ENCODE results near the gene HMGCS2.

DNA sequence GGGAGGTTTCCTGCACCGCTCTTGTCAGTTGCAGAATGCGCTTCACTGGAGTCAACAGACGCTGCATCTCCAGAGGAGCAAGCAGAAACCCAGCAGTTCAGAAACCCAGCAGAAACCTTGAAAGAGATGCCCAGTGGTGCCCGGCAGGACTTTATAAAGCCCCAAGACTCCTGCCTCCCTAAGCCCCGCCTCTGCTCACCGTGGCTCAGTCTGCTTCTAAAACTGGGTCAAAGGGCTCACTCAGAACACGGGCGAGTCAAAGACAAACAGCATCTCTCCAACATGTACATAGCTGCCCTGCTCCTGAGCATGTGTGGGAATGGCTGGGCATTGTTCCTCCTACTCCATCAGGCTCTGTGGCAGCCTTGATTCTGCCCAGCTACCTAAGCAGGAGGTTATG is at the start of gene HMGCS2:
- TF ChIP-seq, protein P1, sequence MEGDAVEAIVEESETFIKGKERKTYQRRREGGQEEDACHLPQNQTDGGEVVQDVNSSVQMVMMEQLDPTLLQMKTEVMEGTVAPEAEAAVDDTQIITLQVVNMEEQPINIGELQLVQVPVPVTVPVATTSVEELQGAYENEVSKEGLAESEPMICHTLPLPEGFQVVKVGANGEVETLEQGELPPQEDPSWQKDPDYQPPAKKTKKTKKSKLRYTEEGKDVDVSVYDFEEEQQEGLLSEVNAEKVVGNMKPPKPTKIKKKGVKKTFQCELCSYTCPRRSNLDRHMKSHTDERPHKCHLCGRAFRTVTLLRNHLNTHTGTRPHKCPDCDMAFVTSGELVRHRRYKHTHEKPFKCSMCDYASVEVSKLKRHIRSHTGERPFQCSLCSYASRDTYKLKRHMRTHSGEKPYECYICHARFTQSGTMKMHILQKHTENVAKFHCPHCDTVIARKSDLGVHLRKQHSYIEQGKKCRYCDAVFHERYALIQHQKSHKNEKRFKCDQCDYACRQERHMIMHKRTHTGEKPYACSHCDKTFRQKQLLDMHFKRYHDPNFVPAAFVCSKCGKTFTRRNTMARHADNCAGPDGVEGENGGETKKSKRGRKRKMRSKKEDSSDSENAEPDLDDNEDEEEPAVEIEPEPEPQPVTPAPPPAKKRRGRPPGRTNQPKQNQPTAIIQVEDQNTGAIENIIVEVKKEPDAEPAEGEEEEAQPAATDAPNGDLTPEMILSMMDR (IDR thresholded peaks at IDR 0.05; ENCODE audit: low read depth, low read length) = no peak
- TF ChIP-seq POLR2A (IDR thresholded peaks at IDR 0.05; ENCODE audit: extremely low read depth, insufficient read length) = no peak
- TF ChIP-seq MAX (IDR thresholded peaks at IDR 0.05; ENCODE audit: low read depth, low read length) = no peak

All from NB4 (cell line).